GM19397 (cell line): Measurements from ENCODE around the gene RNH1.

Experiments
- ATAC-seq: cut with Tn5 transposase; IDR thresholded peaks from one replicate; pipeline ENCODE4 v1.9.1; 2021; ENCODE audit warnings: mild to moderate bottlenecking, moderate library complexity; ENCODE audit not compliant: unreplicated experiment

The RNH1 gene

GRCh38 chr11:506995-507726 is at the start of gene RNH1:
TSS of gene RNH1 (minus strand) at chr11:507242. CDS start at chr11:502162, 5,080 bp downstream.
- peak; percentile 60 for ATAC-seq

GRCh38 chr11:555780-556661 is 49.0 kb upstream of the RNH1 start:
- no peak for ATAC-seq

DNA sequence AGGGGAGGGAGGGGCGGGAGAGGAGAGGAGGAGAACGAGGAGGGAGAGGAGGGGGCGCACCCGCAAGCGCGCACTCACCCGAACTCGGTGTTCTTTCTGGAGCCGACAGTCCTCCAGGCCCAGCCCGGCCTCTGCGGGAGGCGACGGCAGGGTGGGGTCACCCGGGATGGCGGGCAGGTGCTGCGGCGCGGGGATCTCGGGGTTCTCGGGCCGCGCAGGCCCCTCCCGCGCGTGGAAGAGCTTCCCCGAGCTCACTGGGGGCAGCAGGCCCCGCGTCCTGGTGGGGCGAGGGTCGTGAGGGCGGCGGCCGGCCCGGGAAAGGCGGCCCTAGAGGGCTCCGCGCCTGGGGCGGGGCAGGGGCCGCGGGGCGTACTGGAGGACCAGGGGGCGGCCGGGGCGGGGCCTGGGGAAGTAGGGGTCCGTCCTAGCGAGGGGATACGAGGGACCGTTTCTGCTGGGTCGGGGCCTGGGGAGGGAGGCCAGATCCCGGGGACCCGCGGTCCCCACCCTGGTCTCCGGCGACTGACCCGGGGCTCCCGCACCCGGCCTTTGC is 48.3 kb upstream of the RNH1 start:
- ATAC-seq = no peak

DNA sequence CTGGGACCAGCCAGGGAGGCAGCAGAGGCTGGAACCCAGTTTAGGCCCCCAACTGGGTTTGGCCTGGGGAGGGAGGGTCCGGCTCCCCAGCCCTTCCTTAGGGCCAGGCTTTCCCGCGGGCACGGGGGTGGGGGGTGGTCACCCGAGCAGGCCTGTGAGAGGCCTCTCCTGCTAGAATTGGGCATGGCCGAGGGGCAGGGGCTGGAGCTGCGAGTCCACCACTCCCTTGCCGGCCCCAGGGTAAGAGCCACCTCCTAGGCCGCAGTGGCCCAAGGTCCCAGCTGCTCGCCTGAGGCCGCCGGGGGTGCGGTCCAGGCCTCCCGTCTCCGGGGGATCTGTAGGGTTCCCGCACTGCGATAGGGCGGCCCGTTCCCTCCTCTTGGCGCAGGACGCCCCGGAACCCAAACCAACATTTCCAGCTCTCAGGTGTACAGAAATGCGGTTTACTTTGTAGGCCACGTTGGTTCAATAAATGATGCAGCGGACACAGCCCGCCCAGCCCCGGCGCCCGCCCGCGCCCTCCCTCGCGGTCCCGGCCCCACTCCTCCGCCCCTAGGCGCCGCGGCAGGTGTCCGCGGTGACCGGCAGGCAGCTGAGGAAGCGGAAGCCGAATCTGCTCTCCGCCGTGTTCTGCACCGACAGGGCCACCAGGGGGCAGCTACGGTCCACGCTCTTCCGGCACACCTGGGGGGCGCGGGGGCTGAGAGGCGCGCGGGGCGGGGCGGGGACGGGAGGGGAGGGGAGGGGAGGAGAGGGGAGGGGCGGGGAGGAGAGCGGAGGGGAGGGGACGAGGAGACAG is 47.6 kb upstream of the RNH1 start:
- peak; percentile 51 for ATAC-seq

DNA sequence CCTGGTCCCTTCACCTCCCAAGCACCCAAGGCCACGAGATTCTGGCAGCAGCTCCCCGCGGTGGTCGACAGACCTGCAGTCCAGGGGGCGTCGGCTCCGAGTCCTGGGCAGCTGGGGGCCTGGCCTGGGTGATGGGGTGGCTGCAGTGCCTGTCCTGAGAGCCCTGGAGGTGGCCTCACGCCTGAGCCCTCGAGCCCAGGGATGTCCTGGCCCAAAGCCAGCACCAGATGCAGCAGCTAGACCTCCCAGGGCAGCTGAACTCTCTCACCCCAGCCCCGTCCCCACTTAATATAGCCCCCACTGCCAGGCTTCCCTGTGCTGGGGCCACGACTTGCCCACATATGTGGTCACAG is 46.9 kb upstream of the RNH1 start:
- ATAC-seq = no peak

DNA sequence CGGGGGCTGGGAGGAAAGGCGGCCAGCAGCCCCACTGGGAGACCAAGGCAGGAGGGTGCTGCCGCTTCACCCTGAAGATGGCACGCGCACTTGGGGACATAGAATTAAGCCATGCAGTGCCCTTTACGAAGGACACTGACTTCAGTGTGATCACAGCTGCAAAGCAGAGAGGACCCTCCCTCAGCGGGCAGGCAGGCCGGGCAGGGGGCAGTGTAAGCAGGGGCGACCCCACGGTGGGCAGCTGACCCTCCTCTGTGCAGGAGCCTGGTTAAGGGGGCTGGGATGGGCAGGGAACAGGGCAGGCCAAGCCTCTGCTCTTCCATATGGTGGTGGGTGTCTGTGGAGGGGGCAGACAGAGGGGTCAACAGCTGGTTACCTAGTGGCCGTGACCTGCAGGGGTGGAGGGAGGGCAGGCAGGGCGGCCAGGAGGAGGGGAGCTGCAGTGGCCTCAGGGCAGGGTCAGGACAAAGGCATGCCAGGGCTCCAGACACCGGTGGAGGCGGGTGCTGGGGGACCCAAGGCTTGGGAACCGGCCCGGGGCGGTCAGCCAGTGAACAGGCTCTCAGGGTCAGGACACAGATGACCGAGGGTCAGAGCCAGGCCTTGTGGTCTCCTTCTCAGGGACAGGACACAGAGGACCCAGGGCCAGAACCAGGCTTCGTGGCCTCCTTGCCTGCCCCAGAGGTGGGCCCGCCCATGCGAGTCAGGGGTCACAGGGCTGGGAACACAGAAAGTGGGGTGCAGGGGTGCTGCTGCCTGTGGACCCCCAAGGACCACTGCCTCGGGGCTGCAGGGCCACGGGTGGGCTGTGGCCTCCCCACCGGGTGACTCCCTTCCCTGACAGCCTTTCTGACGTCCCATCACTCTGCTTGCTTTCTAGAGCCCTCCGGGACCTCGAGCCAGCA is 46.3 kb upstream of the RNH1 start:
- ATAC-seq = no peak

GRCh38 chr11:551596-551995 is 44.6 kb upstream of the RNH1 start:
- no peak for ATAC-seq

DNA sequence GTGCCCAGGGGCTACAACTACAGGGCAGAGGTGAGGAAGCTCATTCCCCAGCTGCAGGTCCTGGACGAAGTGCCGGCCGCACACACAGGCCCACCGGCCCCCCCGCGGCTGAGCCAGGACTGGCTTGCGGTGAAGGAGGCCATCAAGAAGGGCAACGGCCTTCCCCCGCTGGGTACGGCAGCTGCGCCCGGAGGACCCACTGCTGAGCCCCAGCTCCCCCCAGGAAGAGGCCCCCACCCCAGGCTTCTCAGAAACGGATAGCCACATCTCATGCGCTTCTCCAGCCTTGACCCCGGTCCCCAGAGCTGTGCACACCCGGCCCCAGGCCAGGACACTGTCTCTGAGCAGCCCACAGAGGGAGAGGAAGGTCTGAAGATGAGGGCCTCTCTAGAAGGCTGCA is 44.1 kb upstream of the RNH1 start:
- no peak for ATAC-seq

- no peak for ATAC-seq
Measured at GRCh38 chr11:550746-551085, 43.7 kb upstream of the RNH1 start.

- ATAC-seq = no peak
Measured at GRCh38 chr11:550021-550745, 43.1 kb upstream of the RNH1 start.

- no peak for ATAC-seq
Measured at GRCh38 chr11:548700-549603, 41.9 kb upstream of the RNH1 start.

GRCh38 chr11:545171-545570 is 38.1 kb upstream of the RNH1 start:
- ATAC-seq = no peak

GRCh38 chr11:544817-545166 is 37.8 kb upstream of the RNH1 start:
- no peak for ATAC-seq

- ATAC-seq = no peak
Measured at GRCh38 chr11:541433-541885, 34.4 kb upstream of the RNH1 start.

GRCh38 chr11:540583-541432 is 33.8 kb upstream of the RNH1 start:
- ATAC-seq = no peak

GRCh38 chr11:539971-540481 is 33.0 kb upstream of the RNH1 start:
- ATAC-seq = no peak

- ATAC-seq = no peak
Measured at GRCh38 chr11:538431-539051, 31.5 kb upstream of the RNH1 start.
